GM21447 (cell line): ENCODE measurements around the gene NBAS.
"Not testable (repeated sequence)": the region's sequence is repeated elsewhere in the genome, so short reads cannot be mapped to it uniquely, and the experiment has no call there.

Source experiments
- ATAC-seq: cut with Tn5 transposase; IDR thresholded peaks from one replicate; pipeline ENCODE4 v1.9.1; 2021; ENCODE audit not compliant: unreplicated experiment

The NBAS gene

DNA sequence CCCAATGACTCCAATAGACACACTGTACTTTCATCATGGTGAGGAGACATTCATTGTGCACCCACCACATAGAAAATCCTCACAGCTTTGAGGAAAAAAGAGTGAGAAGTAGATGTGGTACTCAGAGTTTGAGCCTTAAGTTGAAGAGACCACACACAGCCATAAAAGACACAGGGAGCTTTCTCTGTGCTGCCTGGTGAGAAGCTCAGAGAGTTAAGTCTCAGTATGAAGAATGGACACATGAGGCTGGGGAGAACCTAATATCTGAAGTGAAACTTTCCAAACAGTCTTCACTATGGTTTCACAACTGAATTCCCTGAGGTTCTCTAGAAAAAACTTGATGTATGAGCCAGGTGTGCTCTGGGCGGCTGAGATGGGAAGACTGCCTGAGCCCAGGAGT is 237.9 kb downstream of the NBAS start:
- no peak for ATAC-seq

DNA sequence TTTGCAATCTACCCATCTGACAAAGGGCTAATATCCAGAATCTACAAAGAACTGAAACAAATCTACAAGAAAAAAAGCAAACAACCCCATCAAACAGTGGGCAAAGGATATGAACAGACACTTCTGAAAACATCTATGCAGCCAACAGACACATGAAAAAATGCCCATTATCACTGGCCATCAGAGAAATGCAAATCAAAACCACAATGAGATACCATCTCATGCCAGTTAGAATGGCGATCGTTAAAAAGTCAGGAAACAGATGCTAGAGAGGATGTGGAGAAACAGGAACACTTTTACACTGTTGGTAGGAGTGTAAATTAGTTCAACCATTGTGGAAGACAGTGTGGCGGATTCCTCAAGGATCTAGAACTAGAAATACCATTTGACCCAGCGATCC is 239.7 kb downstream of the NBAS start:
- ATAC-seq, result not testable (repeated sequence)

DNA sequence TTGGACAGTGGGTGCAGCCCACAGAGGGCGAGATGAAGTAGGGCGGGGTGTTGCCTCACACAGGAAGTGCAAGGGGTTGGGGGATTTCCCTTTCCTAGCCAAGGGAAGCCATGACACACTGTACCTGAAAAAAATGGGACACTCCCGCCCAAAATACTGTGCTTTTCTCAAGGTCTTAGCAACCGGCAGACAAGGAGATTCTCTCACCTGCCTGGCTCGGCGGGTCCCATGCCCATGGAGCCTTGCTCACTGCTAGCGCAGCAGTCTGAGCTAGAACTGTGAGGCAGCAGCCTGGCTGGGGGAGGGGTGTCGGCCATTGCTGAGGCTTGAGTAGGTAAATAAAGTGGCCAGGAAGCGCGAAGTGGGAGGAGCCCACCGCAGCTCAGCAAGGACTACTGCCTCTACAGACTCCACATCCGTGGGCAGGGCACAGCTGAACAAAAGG is 244.7 kb downstream of the NBAS start:
- ATAC-seq, result no peak

DNA sequence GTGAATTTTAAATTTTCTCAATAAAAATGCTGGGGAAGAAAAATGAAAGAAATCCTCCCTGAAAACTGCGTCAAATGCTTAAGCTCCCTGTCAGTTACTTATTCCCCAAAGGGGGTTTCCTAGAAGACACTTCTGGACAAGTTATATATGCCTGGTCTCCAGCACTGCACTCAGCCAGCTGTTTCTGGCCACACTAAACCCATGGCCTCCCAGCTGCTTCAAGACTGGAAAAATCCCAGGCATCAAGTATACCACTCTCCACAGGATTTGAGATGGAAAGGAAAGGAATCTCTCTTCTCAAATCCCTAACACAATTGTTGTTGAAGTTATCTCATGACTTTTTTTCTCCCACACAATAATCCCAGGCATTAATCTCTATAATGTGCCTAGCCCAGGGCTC is 245.7 kb downstream of the NBAS start:
- no peak for ATAC-seq

DNA sequence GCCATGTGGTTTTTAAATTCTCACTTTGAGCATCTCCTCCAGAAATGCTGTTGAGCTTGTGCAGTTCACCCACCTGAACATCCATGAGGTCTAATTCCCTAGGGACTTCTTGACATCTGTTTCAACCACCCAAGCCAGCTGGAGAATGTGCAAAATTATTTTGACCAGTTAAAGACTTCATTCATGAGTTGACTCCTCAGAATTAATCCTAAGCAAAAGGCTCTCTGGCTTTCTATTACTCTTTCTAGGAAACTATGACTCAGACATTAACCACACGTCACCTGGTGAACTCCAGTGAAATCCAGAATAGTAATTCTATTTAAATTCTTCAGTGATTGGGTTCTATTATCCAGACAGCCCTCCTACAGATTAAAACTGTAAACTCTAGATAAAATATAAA is 247.5 kb downstream of the NBAS start:
- ATAC-seq, result peak; percentile 81

DNA sequence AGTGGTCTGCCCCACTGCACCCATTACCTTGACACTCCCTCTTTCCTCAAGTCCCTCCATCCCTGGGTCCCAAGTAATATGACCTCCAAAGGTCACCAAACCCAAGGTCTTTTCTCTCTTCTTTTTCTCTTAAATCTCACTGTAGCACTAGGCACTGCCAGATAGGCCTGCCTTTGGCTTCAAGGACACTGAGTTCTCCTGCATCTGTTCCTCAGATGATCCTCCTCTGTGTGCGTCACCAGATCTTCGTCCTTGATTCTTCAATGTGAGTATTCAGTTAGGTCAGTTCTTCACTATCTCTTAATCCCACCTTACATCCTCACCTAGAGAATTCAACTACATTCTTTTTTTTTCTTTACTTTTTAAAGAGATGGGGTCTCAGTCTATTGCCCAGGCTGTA is 249.2 kb downstream of the NBAS start:
- ATAC-seq, result no peak

DNA sequence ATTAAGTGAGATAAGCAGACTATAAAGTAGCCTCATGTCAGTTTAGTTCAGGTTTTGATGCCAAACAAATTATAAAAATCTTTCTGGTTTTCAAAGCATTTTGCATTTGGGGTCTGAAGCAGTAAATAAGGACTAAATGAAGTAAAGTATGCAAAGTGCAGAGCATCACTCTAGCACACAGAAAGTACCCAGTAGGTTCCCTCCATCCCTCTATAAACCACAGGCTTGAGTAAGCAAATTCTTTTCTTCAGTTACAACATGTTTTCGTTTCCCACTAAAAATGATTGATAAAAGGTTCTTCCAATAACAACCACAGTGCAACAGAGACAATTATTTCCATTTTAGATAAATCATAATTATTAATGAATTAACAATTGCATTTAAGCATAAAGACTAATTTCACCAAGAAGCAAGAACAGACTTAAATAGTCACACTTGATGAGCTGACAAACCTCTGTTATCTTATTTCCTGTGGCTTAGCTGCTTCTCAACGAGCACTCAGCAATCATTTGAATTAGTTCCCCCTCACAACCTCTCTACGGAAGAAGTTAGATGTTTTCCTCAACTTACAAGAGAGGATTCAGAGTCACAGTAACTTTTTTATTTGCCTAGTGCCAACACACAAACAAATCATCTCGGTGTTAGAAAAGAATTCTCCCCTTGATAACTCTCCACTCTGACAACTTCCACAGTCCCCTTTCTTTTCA is 249.8 kb downstream of the NBAS start:
- ATAC-seq, result peak; percentile 59

DNA sequence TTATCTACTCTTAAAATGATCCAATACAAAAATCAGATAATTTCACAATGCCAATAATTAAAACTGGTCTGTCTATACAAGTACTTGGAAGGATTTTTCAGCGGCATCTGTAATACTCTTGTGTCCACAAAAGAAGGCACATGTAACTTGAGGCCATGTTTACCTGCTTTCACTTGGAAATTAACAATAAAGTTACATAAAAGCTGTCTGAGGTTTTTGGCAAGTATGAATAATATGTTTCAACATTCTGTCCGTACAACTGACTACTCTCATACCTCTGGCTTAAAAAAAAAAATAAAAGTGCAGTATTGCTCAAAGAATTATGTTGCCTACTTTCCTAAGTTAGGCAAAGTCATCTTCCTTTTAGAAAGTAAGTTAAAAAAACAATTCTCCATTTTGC is 253.6 kb downstream of the NBAS start:
- no peak for ATAC-seq

DNA sequence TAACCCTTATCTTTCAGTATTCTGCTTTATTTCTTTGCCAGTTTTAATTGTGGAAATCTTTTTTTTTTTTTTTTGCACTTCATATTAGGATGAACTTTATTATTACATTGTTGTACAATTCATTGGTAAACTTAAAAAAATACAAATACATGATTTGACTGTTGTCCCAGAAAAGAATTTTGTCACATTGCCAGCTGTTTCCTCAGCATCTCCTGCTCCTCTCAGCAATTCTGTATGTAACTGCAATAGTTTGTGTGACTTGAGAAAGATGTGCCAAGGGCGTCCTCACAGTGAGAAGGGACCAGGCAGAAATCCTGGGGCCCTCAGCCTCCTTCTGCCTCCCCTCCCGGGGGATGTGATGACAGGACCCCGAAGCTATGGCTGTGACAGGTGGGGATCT is 254.4 kb downstream of the NBAS start:
- ATAC-seq, result no peak

DNA sequence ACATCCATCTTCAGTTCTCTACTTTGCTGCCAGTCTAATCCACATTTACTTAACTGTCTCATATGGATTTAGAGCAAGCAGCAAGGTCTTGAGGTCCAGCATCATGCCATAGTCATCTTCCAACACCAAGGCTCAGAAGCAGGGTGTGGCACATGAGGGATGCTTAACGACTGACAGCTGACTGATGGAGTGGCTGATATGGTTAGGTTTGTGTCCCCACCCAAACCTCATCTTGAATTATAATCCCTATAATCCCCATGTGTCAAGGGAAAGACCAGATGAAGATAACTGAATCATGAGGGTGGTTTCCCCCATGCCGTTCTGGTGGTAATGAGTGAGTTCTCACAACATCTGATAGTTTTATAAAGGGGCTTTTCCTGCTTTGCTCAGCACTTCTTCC is 257.3 kb downstream of the NBAS start:
- no peak for ATAC-seq

DNA sequence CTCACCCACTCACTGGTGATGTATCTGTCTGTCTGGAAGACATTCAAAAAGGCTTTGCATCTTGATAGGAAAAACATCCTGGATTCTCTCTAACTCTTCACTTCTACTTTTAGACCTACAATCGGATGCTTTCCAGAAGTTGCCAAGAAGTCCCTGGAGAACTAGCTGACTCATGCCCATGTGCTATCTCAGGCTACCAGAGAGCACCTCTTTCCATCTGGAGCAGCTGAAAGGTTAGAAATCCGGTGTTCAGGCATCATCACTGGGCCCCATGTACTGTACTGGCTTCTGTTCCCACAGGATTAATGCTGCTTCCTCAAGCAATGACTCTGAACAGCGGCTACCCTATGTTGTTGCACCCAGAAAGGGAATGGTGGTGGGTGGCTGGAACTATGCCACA is 259.0 kb downstream of the NBAS start:
- no peak for ATAC-seq

DNA sequence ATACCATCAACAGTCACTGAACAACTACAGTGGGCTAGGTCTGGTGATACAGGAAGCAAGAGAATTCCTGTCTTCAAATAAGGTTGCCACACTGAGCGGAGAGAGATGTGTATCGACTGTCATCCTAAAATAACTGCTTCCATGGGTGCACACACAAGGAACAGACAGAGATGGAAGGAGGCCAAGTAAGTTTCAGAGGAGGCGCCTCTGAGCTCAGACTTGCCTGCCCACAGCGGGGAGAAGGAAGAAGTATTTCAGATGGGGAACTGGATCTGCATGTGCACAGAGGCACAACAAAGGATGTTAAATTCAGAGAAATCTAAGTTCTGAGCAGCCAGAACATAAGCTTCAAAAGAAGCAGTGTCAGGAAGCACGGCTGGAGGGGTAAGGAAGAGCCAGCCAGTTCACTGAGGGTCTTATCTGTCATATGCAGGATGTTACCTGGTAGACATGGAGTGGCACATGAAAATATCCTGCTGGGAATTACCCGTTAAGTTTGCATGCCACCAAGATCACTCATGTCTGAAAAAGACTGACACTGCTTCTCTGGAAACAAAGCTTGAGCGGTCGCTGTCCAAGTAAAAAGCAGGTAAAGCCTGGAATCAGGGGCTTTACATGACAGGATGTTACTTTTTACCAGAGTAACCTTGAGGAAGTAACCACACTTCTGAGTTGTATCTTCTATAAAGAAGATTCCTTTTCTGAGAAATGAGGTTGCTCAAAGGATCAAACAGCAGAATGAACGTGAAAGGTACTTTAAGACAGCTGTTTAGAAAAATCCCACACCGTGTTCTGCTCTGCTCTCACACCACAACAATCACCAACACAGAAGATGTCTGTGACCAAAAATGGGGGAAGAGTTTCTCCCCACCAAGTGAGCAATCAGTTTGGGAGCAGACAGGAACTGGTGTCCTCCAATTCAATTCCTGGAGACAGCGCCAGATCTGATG is 260.2 kb downstream of the NBAS start:
- no peak for ATAC-seq

DNA sequence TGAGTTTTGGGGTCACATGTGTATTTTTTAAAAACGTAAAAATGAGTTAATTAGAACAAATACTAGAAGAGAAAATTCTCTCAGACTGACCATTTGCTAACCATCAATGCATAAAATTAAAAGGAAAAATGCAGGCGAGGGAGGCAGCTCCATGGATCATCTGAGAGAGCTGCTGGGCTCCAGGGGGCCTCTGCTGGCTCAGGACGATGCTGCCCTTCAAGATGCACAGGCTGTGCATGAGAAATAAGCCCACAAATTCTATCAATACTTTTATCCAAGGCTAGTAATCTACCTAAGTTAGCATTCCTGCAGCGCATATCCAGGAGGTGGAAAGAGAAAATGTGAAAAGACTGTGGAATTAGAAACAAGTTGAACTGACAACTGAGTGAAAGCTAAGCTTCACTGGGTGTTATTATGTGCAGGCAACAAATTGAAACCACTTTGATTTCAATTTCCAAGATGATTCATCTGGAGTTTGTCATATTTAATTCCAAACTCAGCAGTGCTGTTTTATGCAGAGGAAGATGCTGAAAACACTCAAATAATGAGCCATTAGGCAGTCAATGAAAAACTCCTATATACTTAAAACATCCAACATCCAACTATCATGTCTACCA is 261.1 kb downstream of the NBAS start:
- ATAC-seq, result no peak

DNA sequence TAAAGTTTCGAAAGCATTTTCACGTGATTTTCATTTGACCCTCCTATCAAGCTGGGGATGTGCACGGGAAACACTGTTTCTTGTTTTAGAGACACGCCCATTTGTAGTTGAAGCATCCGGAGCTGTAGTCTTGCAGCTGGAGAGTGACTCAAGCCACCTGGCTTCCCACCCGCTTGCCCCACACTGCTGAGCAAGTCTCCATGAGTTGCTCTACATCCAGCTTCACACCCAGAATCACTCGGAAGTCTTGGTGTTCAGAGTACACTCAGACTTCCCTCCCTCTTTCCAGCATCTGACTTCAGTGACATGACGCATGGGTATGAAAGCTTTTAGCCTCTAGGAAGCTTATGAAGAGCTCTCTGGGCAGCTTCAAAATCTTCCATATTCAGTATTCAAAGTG is 262.4 kb downstream of the NBAS start:
- no peak for ATAC-seq

DNA sequence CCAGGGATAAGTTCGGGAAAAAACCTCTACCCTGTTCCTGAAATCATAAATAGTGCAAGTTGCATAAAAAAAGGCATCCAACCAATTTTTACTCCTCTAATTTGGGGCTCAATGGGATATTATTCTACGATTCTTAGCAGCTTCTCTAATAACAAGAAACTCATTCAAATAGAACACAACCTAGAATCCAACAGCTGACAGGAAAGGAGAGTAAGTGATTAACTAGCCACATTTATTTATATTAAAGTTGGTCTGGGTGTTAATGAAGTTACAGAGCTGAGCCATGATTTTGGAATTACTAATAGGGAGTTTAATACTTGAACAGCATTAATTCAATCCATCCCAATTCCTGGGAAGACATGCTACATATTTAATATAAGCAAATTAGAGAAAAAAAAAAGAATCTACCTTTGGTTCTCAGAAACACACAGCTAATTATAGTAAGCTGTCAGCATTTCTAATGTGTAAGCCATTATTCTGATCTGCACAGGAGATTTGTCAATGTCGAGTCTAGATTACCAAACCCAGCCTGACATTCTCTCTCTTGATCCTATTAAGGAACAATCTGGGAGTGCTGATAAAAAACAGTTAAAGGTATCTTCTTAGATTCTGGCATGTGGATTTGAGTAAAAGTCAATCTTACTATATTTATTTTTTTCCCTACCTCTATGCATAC is 267.7 kb downstream of the NBAS start:
- ATAC-seq, result peak; percentile 71

DNA sequence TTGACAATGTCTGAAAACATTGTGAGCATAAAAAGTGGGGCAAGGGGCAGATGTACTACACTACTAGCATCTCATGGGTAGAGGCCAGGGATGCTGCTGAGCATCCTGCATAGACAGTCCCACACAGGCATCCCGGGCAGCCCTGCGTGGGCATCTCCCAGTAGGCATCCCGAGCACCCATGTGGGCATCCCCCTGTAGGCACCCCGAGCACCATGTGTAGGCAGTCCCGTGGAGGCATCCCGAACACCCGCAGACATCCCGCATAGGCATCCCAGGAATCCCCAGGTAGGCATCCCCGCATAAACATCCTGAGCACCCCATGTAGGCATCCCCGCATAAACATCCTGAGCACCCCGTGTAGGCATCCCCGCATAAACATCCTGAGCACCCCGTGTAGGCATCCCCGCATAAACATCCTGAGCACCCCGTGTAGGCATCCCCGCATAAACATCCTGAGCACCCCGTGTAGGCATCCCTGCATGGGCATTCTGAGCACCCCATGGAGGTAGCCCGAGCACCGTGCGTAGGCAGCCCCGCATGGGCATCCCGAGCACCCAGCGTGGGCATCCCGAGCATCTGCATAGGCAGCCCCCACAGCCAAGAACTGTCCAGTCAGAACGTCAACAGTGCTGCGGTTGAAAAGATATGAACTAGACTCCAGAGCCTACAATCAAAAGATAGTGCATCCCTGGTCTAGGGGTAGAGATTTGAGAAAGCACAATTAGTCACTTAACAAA is 273.5 kb downstream of the NBAS start:
- no peak for ATAC-seq

DNA sequence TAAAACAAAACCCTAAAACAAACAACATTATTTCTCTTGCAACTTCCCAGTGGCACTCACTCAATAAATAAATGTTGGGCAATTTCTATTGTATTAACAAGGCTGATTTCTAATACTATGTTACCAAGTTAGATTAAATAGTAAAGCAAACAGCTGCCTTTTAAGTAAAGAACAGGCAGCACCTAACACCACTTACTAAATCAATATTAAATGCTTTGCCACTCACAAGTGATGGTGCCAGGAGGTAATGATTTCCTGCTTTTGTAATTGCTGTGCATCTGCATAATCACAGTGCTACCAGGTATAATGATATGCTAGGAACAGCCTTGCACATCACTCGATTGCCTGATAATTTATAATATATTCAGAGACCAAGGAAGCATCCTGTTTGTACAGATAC is 276.5 kb downstream of the NBAS start:
- ATAC-seq, result no peak

DNA sequence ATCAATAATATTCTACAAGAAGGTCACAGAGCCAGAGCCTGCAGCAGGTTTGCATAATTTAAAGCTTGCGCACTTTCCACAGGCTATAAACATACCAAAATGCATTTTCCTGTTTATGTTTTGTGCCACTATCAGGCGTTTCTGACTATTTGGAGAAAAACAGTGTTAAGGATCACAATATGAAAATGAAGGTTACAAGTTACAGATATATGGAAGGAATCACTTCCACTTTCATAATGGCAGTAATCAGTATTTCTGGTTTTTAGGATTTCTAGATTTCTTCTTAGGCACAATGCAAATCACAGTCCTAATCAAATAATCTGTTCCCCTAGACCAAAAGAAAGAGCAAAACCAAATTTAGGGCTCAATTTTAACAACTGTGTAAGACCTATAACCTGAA is 279.5 kb downstream of the NBAS start:
- no peak for ATAC-seq

DNA sequence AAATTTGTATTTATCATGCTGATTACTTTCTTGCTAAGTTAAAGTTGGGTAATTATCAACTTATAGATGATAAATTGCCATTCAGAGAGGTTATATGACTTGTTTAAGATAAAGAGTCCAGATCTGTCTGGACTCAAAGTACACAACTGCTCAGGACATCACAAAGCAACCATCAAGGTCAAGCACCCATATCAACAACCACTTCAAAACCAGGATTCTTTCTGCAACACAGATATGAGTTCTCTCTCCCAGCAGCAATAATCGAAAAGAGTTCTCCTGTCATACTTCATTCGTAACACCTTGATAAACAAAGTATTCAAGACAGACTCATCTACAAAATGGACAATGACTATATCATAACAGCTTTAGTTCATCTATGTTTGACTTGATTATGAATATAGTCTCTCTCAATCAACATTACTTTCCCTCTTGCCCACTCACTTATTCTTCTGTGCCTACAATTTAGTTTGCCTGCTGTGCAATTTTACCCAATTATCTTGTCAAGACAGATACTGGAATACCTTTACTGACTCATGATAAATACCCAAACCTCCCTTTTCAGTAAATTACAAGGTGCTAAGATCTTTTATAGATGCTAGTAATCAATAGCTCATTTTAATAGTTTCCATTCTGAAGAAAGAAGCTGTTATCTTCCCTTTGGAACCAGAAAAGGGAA is 281.8 kb downstream of the NBAS start:
- ATAC-seq, result no peak

DNA sequence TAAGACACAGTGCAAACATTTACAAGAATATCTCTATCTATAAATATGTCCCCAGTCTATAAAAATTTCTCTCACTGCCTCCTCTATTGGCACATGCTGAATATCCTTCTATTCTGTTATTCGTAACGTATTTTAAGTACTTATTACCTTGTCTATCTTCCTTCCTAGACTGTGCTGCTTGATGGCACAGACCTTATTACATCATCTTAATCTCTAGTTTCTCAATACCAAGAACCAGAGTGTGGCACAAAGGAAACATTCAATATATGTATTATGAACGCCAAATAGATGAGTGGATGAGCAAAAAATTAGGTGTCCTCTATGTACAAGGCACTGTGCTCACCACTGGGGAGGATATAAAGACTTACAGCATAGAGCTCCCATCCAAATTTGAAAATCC is 282.8 kb downstream of the NBAS start:
- ATAC-seq, result no peak
